ENCODE measurements around the gene BLTP3B. TPM values are rescaled to one million over a fixed set of nuclear protein-coding genes. Genes with fewer than 3 reads are reported as not detected.

BLTP3B gene
- total and polyA plus RNA-seq, 7 donors = 9.3 to 36.8 (median 22.4) TPM

DNA sequence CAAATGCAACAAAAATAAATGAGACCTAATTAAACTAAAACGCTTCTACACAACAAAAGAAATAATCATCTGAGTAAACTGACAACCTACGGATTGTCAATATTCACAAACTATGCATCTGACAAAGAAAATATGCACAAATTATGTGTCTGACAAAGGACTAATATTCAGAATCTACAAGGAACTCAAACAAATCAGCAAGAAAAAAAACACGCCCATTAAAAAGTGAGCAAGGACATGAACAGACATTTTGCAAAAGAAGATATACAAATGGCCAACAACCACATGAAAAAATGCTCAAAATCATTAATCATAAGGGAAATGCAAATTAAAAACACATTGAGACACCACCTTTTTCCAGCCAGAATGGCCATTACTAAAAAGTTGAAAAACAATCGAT, 37.0 kb downstream of the BLTP3B start:
- TF ChIP-seq, protein P1, sequence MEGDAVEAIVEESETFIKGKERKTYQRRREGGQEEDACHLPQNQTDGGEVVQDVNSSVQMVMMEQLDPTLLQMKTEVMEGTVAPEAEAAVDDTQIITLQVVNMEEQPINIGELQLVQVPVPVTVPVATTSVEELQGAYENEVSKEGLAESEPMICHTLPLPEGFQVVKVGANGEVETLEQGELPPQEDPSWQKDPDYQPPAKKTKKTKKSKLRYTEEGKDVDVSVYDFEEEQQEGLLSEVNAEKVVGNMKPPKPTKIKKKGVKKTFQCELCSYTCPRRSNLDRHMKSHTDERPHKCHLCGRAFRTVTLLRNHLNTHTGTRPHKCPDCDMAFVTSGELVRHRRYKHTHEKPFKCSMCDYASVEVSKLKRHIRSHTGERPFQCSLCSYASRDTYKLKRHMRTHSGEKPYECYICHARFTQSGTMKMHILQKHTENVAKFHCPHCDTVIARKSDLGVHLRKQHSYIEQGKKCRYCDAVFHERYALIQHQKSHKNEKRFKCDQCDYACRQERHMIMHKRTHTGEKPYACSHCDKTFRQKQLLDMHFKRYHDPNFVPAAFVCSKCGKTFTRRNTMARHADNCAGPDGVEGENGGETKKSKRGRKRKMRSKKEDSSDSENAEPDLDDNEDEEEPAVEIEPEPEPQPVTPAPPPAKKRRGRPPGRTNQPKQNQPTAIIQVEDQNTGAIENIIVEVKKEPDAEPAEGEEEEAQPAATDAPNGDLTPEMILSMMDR (IDR thresholded peaks at IDR 0.05) = no peak
- Histone ChIP-seq H3K27me3 (ENCODE audit: insufficient read depth in 3 of 3, low read length in 2 of 3) (no peaks in the 10 kb centered on the region), H3K27ac (no peak overlapping the region), H3K36me3 (ENCODE audit: insufficient read depth in 1 of 2, low read depth in 1 of 2) (peaks cover 0 to 28% of the 10 kb centered on the region in 2 donors), H3K4me1 (no peaks in the 10 kb centered on the region), H3K9me3 (no peaks in the 10 kb centered on the region), H3K4me3 (no peak overlapping the region)
- no peak for ATAC-seq
- no peak for DNase-seq
- 96 to 98% (median 97%) methylated on average over 4 of the region's 4 CpGs for WGBS, 3 donors
- intact Hi-C loops (cut with DNase I) = no loop called here

DNA sequence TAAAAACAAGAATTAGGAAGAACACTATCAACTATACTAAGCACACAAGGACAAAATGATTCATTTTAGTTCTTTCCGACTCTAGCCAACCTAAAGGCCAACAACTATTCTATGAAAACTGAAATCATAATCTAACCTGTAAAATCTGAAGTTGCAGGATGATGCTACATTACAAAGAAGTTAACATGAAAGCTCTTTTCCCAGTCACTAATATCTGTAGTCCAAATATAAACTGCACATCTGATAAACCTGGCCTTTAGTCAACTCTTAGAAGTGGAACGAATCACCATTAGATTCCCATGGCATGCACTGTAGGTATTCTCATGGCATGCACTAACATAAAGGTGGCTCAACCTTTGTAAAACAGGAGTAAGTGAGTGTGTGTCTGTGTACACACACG, 41.7 kb downstream of the BLTP3B start:
- ATAC-seq = no peak
- Histone ChIP-seq H3K27me3 (ENCODE audit: insufficient read depth in 3 of 3, low read length in 2 of 3) (no peaks in the 10 kb centered on the region), H3K27ac (no peak overlapping the region), H3K4me1 (no peaks in the 10 kb centered on the region), H3K9me3 (no peaks in the 10 kb centered on the region), H3K36me3 (ENCODE audit: insufficient read depth in 1 of 2, low read depth in 1 of 2) (peaks cover 0 to 62% of the 10 kb centered on the region in 2 donors), H3K4me3 (no peak overlapping the region)
- 68 to 77% (median 69%) methylated on average over 3 of the region's 3 CpGs for WGBS, 3 donors
- TF ChIP-seq, protein P1 (IDR thresholded peaks at IDR 0.05) = no peak
- no peak for DNase-seq
- intact Hi-C loops (cut with DNase I) = no loop called here

Other genes with a start within 250 kb of the BLTP3B start
- 1 to 10 TPM; 3.6 to 7.4 (median 4.2) TPM for gene ANKS1B, start 157.9 kb downstream of the BLTP3B start, total RNA-seq
- gene ANKS1B, start 157.9 kb downstream of the BLTP3B start, polyA plus RNA-seq = 1 to 10 TPM in 2 of 3 donors, under 1 TPM in 1; 0.46 to 2.4 (median 1.1) TPM
- 10 to 100 TPM; 12.1 to 19.6 (median 17.6) TPM for gene ACTR6, start 57.9 kb upstream of the BLTP3B start, total RNA-seq
- gene ACTR6, start 57.9 kb upstream of the BLTP3B start, polyA plus RNA-seq = 10 to 100 TPM; 11.5 to 31.7 (median 12.8) TPM
- 1 to 10 TPM in 1 of 4 donors, under 1 TPM in 2, not detected in 1; 0.32 to 1.4 (median 0.47) TPM for gene DEPDC4, start 124.2 kb upstream of the BLTP3B start, total RNA-seq
- under 1 TPM in 2 of 3 donors, not detected in 1; 0.14 to 0.65 TPM for gene DEPDC4, start 124.2 kb upstream of the BLTP3B start, polyA plus RNA-seq
- gene SCYL2, start 124.3 kb upstream of the BLTP3B start, total RNA-seq = 10 to 100 TPM; 23.3 to 29.0 (median 28.3) TPM
- 10 to 100 TPM in 2 of 3 donors, 1 to 10 TPM in 1; 9.7 to 21.6 (median 19.3) TPM for gene SCYL2, start 124.3 kb upstream of the BLTP3B start, polyA plus RNA-seq
- gene SLC17A8, start 214.2 kb upstream of the BLTP3B start, total RNA-seq = not detected
- under 1 TPM in 1 of 3 donors, not detected in 2; 0.08 TPM for gene SLC17A8, start 214.2 kb upstream of the BLTP3B start, polyA plus RNA-seq

Measured in psoas muscle (tissue), 8 donors.